IPS-NIHi7 (cell line): ENCODE data around the gene LGALS1.
"Not testable (repeated sequence)": the region's sequence is repeated elsewhere in the genome, so short reads cannot be mapped to it uniquely, and the experiment has no call there.

Experiments used
- DNase-seq: peaks from one replicate; pipeline ENCODE4 v3.0.0; 2012; ENCODE audit warnings: mixed read lengths; ENCODE audit errors: extremely low spot score

The LGALS1 gene

DNA sequence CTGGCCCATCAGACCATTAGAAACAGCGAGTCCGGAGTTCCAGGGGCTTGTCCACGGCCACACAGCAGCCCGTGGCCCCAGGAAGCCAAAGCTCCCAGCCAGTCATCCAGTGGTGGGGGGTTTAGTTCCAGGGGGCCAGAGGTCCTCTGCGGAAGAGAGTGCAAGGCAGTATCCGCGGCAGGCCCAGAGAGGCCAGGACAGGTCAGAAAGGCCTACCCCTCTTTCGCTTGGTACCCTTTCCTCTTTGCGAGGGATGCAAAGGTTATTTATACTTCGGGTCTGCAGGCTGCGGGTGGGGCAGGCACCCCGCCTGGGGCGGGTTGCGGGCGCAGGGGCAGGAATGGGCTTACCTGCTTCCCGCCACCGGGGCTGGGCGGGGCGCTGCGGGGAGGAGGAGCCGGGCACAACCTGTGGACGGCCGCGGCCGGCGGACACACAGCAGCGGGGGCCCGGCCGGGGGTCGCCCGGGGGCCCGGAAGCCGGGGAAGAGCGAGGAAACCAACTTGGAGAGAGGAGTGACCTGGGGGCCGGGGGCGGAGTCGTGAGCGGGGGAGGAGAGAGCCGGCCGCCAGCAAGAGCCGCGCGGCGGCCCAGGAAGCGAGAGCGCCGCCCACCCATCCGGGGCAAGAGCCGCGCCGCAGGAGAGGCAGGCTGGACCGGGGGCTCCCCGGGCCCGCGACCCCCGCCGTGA lies 36.2 kb upstream of the LGALS1 start, which contains the start of gene SH3BP1:
Gene SH3BP1 (plus strand): TSS at position 600 of the 691 bp plus-strand sequence. CDS start 119 bp downstream, outside the sequence.
- DNase-seq: peak; percentile 85

DNA sequence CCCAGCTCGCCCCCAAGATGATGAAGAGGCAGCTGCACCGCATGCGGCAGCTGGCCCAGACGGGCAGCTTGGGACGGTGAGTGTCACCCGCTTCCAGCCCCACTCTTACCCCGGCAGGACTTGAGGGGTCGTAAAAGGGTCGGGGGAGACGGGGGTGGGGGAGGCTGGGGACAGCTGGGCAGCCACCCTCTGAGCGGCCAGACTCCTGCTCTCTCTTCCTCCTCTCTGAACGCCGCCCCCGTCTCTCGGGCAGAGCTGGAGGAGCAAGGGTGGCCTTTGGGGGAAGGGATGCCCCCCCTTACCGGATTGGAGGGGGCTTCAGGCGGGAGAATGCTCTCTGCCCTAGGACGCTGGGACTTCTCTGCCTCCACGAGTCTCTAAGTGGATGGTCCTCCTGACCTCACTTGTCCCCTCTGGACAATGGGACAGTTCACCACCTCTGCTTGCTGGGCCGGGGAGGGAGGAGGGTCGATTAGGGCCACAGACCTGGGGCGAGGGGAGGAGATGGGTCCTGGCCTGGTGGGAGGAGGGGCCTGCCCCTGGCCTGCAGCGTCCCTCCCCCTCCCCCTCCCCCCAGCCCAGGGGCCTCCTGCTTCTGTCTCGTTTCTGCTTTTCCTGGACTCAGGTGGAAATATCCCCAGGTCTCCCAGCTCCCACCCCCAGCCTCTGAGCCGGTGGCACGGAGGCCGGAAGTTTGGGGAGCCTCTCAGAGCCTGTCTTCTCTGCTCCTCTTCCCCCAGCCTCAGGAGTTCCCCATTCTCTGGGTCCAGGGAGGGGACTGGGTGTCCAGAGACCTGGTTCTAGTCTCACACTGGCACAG lies 35.5 kb upstream of the LGALS1 start:
- peak; percentile 70 for DNase-seq

DNA sequence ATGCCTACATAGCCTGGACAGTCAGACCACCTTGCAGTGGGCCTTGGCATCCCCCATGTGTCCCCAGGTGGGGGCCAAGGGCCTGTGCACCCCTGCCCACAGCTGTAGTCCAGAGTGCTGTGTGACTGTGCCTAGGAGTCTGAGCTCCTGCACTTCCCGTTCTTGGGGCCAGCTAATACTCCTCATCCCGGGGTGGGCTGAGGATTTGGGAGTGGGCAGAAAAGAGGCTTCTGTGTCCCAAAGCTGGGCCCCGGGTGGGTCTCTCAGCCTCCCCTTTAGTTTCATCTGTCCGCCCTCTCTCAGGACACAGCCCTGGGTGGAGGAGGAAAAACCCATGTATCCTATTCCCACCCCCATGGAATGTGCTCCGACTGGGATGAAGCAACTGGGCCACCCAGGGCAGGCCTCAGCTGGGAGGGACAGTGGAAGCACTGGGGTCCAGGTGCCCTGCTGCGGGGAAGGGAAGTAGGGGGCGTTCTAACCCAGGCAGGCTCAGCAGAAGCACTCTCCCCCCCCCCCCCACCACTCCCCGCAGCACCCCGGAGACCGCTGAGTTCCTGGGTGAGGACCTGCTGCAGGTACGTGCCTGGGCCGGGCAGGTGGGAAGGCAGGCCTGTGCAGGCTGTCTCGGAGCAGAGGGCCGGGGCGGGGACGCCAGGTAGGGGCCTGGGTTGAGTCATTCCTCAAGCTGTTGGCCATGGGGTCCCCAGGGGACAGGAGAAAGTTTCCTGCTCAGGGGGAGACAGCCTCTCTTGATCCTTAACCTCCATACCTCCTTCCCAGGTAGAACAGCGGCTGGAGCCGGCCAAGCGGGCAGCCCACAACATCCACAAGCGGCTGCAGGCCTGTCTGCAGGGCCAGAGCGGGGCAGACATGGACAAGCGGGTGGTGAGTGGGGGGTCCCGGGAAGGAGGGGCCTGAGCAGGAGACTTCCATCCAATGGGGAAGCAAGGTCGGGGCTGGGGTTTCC lies 34.6 kb upstream of the LGALS1 start:
- no peak for DNase-seq

DNA sequence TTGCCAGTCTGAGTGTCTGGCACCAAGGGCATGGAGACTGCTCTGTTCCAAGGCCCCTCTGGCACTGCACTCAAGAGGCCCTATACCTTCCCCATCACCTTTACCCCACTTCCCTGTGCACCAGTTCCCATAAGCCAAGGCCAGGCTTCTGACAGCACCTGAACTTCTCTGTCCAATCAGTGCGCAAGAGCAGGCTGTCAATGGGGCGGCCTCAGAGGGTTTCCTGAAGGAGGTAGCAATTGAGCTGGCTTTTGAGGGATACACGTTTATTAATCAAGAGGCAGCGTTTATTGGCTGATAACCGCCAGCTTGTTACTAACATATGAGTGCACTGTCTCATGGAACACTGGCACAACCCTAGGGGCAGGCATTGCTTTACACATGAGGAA lies 33.9 kb upstream of the LGALS1 start:
- no peak for DNase-seq

DNA sequence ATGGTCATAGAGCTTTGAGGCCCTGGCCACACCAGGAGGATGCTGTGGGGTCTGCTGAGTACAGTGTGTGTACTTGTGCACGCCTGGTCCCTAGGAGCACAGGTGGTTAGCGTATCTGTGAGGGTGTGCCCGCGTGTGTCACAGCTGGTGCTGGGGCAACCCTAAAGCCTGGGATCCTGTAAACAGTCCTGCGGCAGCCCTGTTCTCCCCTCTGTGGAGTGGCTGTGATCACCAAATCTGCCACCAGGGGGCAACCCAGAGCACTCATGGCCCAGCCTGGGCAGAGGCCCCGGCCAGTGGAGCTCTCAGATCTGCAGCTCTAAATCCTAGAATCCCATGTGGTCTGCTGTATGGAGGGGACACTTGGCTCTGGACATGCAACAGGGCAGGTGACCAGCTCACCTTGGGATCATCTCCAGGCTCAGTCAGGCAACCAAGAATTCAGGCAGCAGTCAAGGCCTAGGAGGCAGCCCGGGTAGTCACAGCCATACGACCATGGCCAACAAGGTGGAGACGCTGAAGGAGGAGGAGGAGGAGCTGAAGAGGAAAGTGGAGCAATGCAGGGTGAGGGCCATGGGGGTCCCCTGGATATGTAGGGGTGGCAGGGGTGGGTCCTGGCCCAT lies 32.1 kb upstream of the LGALS1 start:
- peak; percentile 88 for DNase-seq

DNA sequence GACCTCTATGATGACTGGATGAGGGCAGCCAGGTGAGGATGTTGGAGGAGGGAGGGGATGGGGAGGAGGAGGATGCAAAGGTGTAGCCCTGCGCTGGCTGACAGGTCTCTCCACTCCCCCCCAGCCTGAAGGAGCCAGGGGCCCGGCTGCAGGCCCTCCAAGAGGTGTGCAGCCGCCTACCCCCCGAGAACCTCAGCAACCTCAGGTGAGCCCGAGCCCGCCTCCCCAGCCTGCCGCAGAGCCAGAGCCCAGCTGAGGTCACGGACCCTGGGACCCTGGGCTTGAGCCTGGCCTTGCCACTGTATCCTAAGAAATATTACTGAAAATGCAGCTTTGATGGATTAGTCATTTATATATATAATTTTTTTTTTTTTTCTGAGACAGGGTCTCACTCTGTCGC lies 28.1 kb upstream of the LGALS1 start:
- DNase-seq: no peak

DNA sequence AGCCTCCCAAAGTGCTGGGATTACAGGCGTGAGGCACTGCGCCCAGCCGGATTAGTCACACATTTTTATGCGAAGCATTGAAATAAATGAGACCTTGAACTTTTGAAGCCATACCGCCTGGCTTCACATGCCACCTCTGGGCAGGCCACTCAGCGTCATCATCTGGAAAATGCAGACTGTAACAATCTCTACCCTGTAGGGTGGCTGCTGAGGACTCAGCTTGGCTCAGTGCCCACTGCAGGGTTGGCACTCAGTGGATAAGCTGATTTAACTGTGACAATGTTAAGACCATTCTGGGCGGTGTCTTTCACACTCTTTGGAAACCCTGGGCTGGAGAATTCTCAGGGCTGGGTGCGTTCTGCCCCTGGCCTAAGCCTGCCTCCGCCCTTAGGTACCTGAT lies 27.5 kb upstream of the LGALS1 start:
- no peak for DNase-seq

DNA sequence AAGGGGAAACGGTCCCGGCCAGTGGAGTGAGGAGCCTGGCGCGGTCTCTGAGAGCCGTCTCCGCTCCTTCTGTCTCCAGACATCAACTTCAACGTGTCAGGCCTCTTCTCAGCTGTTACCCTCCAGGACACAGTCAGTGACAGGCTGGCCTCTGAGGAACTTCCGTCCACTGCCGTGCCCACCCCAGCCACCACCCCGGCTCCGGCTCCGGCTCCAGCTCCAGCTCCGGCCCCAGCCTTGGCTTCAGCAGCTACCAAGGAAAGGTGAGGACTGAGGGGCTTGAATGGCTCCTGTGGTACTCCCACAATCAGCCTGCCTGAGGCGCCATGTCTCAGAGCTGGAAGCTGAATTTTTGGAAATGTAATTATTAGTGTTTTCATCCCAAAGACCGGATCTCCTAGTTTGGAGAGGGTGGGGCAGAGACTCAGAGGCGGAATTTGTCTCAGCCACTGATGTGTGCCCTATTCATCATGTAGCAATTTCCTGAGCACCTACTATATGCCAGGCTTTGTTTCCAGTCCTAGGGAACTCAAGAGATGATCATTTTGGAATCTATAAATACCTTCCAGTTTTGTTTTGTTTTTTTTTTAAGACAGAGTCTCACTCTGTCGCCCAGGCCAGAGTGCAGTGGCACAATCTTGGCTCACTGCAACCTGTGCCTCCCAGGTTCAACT lies 24.8 kb upstream of the LGALS1 start:
- DNase-seq: no peak

DNA sequence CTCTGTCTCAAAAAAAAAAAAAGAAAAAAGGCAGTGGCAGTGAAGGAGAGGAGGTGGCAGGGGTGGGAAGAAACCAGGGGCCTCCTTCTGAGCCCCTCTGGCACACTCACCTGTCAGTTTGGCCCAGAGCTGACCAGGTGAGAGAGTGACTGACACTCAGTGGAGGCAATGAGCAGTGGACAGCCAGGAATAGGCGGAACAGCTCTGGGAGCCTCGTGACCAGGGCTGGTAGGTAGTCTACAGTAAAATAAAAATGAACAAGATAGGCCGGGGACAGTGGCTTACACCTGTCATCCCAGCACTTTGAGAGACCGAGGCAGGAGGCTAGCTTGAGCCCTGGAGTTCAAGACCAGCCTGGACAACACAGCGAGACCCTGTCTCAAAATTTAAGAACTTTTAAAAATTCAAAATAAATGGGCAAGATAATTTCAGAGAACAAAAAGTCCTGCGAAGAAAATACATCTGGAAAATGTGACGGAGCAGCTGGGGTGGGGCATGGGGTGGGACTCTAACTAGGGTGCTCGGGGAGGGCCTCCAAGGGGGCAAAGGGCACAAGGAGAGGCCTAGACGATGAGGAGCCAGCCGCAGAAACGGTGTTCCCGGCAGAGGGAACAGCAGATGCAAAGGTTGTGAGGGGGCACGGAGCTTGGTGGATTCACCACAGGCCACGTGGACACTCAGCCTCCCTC lies 20.7 kb upstream of the LGALS1 start:
- no peak for DNase-seq

DNA sequence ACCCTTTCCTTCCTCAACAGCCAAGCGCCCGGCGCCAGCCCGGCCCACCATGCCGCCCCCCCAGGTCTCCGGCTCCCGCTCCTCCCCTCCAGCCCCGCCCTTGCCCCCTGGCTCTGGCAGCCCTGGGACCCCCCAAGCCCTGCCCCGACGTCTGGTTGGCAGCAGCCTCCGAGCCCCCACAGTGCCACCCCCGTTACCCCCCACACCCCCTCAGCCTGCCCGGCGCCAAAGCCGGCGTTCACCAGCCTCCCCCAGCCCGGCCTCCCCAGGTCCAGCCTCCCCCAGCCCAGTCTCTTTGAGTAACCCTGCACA lies 20.2 kb upstream of the LGALS1 start:
- DNase-seq: no peak

DNA sequence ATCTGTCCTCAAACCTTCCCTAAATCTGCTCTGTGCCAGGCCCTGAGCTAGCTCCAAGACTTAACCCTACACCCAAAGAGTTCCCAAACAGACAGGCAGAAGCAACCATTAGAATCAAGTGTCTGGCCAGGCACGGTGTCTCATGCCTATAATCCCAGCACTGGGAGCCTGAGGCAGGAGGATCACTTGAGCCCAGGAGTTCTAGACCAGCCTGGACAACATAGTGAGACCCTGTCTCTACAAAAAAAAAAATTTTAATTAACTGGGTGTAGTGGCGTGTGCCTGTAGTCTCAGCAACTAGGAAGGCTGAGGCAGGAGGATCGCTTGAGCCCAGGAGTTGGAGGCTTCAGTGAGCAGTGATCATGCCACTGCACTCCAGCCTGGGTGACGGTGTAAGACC lies 18.9 kb upstream of the LGALS1 start:
- DNase-seq: not testable (repeated sequence)

DNA sequence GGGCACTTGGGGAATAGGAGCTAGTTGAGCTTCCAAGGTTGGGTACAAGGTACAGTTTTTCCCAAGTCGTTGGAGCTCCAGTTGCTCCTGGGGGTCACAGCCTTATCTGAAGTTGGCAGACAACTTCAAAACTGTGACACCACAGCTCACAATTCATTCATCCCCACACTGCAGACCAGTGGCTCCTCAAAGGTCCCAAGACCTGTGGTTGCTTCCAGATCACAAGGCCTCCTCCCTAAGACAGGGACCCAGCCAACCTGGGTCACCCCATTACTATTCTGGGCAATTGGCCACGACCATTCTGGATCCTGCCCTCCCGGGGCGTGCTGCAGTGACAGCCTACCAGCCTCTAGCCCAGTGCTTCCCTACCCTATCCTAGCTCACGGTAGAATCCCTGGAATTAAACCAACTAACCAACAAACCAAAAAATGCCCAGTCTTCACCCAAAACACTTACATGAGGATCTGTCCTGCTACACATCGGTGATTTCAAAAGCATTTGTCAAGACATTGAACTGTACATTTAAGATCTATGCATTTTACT lies 17.8 kb upstream of the LGALS1 start:
- peak; percentile 46 for DNase-seq

DNA sequence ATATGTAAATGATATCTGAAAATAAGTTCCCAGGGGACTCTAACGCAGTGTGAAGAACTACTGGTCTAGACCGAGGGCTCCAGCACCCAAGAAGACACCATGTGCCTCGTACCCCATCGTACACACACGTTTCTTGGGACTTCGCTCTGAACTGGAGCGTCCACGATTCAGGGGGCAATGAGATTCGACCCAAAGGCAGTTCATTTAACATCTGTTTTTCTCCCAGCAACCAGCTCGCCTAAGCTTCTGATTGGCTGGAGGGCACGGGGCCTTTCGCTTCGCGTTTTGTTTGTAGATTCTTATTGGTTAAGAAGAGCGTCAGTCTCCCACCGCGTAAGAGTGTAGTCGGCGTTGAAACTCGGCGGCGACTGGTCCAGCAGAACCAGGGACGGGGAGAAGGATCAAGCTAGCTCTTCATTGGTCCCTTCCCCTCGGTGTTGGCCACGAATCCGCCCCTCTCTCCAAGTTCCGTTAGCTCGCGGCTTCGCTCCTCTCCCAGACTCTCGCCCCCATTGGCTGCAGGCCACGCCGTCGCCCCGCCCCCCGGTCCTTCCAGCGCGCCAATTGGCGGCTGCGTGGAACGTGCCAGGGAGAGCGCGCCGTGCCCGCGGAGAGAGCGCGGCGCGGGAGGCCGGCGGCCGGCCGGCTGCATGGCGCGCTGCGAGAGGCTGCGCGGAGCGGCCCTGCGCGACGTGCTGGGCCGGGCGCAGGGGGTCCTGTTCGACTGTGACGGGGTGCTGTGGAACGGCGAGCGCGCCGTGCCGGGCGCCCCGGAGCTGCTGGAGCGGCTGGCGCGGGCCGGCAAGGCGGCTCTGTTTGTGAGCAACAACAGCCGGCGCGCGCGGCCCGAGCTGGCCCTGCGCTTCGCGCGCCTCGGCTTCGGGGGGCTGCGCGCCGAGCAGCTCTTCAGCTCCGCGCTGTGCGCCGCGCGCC lies 17.0 kb upstream of the LGALS1 start, which contains the start of gene PDXP:
Gene PDXP (plus strand): TSS at position 591 of the 933 bp plus-strand sequence. CDS start 60 bp downstream, at position 651.
- DNase-seq: peak; percentile 99

DNA sequence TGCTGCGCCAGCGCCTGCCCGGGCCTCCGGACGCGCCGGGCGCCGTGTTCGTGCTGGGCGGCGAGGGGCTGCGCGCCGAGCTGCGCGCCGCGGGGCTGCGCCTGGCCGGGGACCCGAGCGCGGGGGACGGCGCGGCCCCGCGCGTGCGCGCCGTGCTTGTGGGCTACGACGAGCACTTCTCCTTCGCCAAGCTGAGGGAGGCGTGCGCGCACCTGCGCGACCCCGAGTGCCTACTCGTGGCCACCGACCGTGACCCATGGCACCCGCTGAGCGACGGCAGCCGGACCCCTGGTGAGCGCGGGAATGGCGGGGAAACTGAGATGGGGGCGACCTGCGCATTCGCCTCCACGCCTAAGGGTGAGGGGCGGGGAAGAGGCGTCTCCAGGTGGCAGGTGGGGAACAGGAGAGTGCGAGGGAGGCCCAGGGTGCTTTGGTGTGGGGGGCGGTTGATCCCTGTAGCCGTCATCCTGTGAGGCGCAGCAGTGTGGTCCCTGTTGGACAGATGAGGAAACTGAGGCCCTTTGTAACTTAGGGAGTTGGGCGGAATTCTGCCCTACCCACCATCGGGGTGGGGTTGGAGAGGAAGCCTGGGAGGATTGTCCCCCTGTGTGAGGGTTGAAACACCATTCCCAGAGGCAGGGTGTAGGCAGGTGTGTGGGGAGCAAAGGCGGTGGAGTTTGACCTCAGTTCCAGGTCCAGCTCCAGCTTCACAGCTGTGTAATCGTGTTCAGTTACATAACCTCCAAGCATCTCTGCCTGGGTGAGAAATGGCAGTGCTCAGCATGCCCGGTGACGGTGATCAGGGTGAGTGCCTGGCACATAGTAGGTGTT lies 16.2 kb upstream of the LGALS1 start:
- DNase-seq: no peak

DNA sequence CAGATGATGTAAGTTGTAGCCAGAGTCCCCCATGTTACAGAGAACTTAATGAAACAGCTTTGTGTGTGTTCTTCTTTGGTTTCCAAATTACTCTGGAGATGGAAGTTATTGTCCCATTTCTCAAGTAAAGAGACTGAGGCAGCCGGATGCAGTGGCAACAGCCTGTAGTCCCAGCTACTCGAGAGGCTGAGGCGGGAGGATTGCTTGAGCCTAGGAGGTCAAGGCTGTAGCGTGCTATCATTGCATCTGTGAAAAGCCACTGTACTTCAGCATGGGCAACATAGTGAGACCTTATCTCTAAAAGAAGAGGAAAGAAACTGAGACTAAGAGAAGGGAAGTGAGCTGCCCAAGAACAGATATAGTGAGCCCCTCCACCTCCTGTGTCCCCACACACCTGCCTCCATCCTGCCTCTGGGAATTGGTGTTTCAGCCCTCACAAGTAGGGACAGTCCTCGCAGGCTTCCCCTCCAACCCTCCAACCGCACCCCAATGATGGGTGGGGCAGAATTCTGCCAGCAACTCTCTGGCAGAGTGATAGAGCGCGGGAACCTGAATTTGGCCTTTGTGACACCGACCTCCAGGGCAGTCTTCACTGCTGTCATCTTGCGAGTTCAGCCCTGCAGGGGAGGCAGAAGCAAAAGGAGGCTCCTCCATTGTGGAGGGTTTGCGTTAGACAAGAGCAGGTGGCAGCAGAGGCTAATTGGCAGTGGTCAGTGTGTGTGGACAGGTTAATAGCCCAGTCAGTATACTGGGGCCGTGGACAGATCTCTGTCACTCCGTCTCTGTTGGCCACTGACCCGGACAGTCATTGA lies 15.3 kb upstream of the LGALS1 start:
- no peak for DNase-seq

DNA sequence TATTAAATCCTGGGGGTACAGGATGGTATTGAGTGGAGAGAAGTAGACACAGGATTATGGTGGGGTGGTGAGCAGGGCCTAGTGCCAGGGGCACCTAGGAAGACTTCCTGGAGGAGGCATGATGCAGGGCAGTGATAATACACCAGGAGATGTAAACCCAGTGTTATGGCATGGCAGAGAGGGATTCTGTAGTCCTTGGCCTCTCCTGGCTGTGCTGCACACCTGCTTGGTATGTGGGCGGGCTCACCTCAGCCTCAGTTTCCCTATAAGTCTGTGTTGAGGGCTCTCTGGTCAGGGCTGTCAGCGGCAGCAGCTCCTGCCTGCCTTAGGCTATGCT lies 14.8 kb upstream of the LGALS1 start:
- no peak for DNase-seq

DNA sequence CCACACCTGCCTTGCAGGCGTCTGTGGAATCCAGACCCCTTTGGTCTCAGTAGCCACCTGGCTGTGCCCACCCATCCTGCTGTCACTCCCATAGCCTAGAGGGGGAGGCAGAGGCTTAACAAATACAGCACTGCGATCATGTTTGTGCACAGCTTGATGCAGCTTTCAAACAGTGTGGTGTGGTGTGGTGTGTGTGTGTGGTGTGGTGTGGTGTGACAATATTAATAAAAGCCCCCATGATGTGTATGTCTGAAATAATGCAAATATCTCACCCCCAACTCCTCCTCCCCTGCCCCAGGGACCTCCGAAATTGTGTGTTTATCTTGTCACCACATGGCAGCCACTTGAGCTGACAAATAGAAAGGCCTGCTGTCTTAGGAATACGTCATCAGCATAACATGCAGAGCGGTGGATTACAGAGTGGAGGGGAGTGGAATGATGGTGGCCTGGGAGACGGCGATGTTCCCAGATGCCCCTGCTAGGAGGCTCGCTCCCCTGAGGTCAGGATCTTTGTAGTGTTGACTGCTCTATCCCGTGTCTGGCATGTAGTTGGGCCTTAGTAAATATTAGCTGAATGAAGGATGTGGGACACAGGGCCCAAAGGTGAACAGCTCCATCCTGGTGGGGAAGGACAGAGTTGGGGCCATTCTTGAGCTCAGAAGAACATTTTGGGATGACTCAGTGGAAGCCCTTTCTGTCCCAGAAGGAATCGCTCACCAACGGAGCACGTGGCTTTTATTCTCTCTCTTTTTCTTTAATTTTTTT lies 14.1 kb upstream of the LGALS1 start:
- no peak for DNase-seq
